SH-SY5Y (cell line): ENCODE measurements around the gene SIDT2.

ENCODE experiments used
- GATA2 ChIP-seq: IDR thresholded peaks from 2 replicates; pipeline ENCODE4 v1.6.1; 2011; ENCODE audit warnings: mild to moderate bottlenecking, low read depth, low read length
- GATA3 ChIP-seq: IDR thresholded peaks from 2 replicates; pipeline ENCODE4 v1.6.1; 2011; ENCODE audit warnings: low read depth, mild to moderate bottlenecking, low read length, moderate library complexity

DNA sequence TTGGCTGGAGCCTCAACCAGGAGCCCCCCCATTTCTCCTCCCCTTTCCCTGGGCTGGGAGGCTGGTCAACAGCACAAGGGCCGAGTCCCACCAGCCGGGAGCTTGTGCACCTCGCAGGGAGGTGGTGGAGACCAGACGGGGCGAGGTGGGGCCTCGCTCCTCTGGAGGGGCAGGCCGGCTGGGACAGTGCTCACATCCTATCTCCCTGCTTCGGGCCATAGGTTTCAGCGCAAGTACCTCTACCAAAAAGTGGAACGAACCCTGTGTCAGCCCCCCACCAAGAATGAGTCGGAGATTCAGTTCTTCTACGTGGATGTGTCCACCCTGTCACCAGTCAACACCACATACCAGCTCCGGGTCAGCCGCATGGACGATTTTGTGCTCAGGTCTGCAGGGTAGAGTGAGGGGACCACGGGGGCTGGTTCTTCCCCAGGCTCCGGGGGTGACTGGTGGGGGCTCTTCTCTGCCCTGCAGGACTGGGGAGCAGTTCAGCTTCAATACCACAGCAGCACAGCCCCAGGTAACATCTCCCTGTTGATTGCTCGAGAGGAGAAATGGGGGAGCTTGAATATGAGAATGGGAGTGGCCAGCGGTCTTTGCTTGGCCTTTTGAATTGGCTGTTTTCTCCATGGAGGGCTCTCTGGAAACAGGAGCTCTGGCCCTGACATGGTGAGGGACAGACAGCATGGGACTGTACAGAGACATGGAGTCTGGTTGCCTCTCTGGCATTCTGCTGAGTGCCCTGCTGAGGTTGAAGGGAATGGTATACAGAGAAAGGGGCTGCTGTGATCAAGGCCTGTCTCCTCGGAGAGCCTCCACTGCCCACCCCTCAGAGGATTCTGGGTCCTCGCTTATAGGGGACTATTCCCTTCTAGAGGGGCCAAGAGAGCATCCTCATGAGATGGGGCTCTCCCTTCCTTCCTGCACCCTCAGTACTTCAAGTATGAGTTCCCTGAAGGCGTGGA is 3.3 kb downstream of the SIDT2 start:
- TF ChIP-seq GATA2 (no peak), GATA3 (no peak)
